Activated CD4-positive, alpha-beta T cell treated with anti-CD3 and anti-CD28 coated beads for 24 hours (primary cell): ENCODE data around the gene OR8B8.
"Not testable (repeated sequence)": the region's sequence is repeated elsewhere in the genome, so short reads cannot be mapped to it uniquely, and the experiment has no call there.

Source experiments
- DNase-seq, 2 donors: peaks; one replicate each; pipeline ENCODE4 v3.0.0-alpha.2; 2020; ENCODE audit warnings: low read depth in 2 of 2

Gene OR8B8, protein sequence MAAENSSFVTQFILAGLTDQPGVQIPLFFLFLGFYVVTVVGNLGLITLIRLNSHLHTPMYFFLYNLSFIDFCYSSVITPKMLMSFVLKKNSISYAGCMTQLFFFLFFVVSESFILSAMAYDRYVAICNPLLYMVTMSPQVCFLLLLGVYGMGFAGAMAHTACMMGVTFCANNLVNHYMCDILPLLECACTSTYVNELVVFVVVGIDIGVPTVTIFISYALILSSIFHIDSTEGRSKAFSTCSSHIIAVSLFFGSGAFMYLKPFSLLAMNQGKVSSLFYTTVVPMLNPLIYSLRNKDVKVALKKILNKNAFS

DNA sequence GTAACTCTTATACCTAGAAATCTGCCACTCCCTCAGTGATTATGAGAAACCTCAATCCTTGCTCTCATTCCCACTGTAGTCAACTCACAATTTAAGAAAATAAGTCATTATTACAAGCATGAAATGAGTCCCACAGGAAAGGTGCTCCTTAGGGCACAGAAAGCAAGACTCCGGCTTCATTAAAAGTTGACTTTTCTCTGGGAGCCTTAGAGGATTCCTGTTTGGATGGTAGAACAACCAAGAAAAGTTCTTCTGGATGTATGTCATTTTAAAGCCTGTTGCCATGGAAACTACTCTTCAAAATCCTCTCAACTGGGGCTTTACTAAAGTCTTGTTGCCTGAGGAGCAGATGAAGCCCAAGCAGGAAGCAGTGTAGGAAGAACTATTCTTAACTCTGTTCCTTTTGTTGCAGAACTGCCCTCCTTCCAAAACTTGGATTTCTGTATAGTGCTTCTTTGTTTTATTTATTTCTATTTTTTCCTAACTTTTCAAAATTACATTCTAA lies at the start of gene OR8B8:
OR8B8 (minus strand) TSS at position 51 of the 505 bp plus-strand sequence. CDS start 4,611 bp downstream, outside the sequence.
- no peak for DNase-seq

- no peak for DNase-seq
These were observed 47.6 kb upstream of the OR8B8 start for GRCh38 chr11:124493016-124493655.

- DNase-seq: no peak
These were observed 37.9 kb upstream of the OR8B8 start for GRCh38 chr11:124483422-124483821.

DNA sequence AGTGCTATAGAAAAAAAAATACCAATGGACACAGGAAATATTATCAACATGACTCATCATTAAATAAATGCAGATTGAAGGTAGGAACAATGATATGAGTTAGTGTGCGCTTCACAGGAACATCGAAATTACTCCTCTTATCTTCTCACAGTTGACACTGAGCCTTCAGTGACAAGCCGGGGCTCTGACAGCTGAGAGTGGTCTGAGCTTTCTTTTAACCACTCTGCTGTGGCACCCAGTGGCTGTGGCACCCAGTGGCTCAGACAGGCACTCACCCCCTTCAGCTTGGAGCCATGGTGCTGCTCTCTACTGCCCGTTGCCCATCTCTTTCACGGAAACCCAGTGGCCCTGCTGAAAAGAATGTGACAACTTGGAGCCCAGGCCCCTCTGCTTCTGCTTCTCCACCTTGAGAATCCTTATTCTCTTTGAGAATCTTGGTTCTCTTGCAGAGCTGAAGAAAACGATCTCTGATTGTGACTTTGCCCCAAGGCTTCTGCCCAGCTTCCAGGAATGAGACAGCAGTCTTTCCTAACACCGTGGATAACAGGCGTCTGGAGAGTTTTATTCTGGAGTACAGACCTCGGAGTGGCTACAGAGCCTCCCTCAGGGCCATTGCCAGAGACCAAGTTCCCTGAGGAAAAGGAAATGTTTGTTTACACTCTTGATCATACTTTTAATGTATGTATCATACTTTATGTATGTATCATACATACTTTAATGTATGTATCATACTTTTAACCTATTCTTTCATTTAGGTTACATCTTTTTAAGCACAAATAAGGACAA lies 37.1 kb upstream of the OR8B8 start:
- no peak for DNase-seq

DNA sequence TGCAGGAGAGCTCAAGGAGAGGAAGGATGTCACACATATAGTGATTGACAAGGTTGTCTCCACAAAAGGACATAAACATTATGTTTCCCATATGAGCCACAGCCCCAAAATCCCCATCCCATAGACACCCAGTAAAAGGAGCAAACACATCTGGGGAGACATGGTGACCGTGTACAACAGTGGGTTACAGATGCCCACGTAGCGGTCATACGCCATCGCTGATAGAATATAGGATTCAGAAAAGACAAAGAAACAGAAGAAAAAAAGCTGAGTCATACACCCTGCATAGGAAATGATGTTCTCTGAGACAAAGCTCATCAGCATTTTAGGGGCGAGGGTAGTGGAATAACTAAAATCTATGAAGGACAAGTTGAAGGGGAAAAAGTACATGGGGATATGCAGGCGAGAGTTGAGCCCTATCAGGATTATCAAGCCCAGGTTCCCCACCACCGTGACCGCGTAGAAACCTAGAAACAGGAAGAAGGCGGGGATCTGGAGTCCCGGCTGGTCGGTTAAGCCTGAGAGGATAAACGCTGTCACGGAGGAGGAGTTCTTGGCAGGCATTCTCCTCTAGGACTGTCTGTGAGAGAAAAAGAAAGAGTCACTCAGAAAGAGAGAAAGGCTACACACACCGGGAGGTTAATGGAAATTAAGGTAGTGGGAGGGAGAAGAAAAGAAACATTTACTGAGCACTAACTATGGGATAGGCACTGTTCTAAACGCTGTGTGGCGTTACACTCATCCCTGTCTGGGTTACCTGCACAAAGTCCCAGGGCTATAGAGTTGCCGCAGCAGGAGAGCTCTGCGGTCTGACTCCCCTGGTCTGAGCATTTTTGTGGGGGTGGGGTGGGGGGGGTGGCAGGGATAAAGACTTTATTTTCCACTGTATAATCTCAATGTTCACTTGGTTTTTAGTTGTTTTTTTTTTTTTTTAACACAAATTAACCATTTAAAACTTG lies 36.1 kb upstream of the OR8B8 start:
- no peak for DNase-seq

DNA sequence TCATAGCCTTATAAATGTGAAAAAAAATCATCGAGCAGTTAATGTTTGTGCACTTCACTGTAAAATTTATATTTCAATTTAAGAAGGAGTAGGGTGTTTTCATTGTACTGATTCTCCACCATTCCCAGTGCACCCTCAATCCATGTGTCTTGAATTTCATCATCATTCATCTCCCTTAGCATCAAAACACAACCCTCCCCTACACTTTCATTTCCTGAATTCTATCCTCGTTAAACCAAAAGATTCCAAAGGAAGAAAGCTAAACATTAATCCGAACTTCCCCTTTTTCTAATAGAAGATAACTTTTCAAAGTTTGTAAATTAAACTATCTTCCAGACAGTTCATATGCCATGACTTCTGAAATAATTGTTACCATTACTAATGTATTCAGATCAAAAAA lies 34.1 kb upstream of the OR8B8 start:
- no peak for DNase-seq

GRCh38 chr11:124475265-124475664 lies 29.8 kb upstream of the OR8B8 start:
- no peak for DNase-seq

- DNase-seq: no peak
These were observed 29.3 kb upstream of the OR8B8 start for GRCh38 chr11:124474779-124475178.

DNA sequence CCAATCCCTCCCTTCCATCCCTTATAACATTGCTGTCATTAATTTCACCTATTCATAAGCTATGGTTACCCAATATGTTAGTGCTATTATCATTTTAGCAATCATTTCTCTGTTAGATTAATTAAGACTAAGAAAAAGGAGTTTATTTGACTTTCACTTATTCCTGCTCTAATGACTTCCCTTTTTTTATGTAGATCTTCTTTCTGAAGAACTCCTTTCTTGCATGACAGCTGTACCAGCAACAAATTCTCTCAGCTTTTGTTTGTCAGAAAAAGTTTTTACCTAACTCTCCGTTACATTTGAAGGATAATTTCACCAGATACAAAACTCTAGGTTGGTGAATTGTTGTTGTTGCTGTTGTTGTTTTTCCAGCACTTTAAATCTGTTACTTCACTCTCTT lies 28.6 kb upstream of the OR8B8 start:
- DNase-seq: no peak

GRCh38 chr11:124473476-124473875 lies 28.0 kb upstream of the OR8B8 start:
- no peak for DNase-seq

GRCh38 chr11:124470561-124471227 lies 25.2 kb upstream of the OR8B8 start:
- no peak for DNase-seq

DNA sequence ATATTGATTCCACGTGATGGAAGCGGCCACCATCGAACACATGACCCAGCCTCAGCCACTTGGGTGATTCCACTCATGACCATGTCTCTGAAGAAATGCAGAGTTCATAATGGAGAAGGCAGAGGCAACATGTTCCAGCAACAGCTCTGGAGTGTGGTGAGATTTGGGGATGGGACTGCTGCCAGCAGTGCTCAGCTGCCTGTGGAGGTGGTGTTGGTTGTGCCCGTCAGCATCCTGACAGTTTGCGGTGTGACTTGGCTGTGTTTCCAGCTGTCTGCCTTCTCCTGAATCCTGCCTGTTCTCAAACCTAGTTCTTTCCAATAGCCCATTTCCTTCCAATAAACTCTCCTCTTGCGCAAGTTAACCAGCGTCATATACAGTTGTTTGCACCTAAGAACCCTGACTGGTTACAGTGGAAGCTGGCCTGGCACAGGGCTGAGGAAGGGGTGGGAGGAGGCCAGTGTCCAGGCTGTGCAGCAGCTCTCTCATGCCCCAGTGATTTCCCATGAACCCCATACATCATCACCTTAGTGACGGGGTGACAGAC lies 22.0 kb upstream of the OR8B8 start:
- DNase-seq: no peak

- DNase-seq: no peak
These were observed 19.9 kb upstream of the OR8B8 start for GRCh38 chr11:124465368-124465767.

DNA sequence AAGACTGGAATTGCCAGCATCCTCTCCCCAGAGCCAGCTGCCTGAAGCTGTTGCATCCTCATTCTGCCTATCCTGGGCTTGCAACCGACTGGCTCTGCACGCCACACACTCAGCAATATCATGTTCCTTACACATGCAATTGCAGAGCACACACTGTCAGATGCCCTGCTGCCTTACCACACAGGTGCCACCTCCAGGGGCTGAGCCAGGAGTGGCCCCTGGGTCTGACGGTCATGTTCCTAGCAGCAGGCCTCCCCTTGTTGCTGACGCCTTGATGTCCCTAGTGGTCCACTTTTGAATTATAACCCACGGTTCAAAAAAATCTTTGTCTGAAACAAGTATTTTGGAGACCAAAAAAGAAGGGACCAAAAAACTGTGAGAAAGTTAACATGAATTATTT lies 18.5 kb upstream of the OR8B8 start:
- DNase-seq: no peak

GRCh38 chr11:124463324-124463723 lies 17.8 kb upstream of the OR8B8 start:
- no peak for DNase-seq

DNA sequence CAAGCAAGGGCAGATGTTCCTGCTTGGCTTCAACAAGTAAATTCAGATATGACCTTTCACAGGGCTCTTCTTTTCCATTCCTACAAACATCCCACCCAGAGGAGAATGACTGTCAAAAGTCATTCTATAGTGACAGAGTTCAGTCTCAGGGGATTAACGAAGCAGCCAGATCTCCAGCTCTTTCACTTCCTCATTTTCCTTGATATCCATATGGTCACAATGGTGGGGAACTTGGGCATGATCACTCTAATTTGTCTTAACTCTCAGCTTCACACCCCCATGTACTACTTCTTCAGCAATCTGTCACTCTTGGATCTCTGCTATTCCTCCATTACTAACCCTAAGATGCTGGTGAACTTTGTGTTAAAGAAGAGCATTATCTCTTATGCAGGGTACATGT lies 15.0 kb upstream of the OR8B8 start:
- no peak for DNase-seq

GRCh38 chr11:124459379-124459778 lies 13.9 kb upstream of the OR8B8 start:
- not testable (repeated sequence) for DNase-seq

DNA sequence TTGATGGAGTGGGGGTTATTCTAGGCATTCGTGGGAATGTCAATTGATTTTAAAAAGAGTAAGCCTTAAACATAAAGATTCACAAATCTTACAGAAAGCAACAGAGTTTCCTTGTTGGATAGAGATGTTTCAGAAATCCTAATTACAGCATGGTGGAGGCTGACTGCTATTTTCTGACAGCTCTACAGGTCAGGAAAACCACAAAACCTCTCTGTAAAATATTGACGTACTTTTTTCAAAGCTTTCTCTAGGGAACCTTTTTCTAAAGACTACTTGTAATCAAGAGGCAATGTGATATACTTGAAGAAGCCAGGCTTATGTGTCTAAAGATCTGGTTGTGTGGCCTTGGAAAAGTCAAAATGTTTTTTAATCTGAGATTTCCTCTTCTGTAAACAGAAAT lies 9.1 kb upstream of the OR8B8 start:
- DNase-seq: no peak

DNA sequence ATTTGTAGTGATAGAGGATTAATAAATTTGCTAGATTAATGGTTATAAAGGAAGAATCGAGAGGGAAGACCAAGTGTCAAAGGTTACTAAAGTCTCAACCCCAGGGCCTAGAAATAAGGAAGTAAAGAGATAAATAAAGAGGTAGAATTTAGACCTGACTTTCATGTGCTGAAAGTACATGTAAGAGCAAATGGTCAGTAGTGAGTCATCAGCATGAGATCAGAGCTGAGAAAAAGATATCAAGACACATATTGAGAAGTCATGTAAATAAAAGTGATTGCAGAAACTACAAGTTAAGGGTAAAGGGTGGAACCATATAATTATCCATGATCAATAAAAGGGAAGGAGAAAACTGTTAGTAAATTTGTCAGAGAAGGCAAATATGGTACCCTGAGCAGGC lies 1.4 kb upstream of the OR8B8 start:
- no peak for DNase-seq

GRCh38 chr11:124442847-124443246 lies 2.6 kb downstream of the OR8B8 start:
- DNase-seq: no peak

- DNase-seq: no peak
These were observed 3.1 kb downstream of the OR8B8 start for GRCh38 chr11:124442442-124442841.
